Ascending aorta (tissue), 2 donors: Measurements from ENCODE around the gene ARHGEF4. TPM values are rescaled to one million over a fixed set of nuclear protein-coding genes. Genes with fewer than 3 reads are reported as not detected.

Experiments used
- DNase-seq, 2 donors: peaks; one replicate each; pipeline ENCODE4 v3.0.0-alpha.2; 2019; ENCODE audit warnings: low spot score in 2 of 2
- H3K27ac ChIP-seq, 2 donors: fragments of 200-600 bp; sonication (generic); one replicate each; pipeline ENCODE4 v1.5.1; 2016 to 2017; ENCODE audit warnings: mild to moderate bottlenecking in 1 of 2
- H3K27me3 ChIP-seq: fragments of 200-600 bp; sonication (generic); one replicate; pipeline ENCODE4 v1.5.1; 2017
- H3K36me3 ChIP-seq, 2 donors: fragments of 200-600 bp; sonication (generic); one replicate each; pipeline ENCODE4 v1.5.1; 2016
- H3K4me1 ChIP-seq, 2 donors: fragments of 200-600 bp; sonication (generic); one replicate each; pipeline ENCODE4 v1.5.1; 2016 to 2017; ENCODE audit warnings: mild to moderate bottlenecking in 1 of 2
- H3K4me3 ChIP-seq, 2 donors: fragments of 200-600 bp; sonication (generic); one replicate each; pipeline ENCODE4 v1.5.1; 2016 to 2017; ENCODE audit warnings: mild to moderate bottlenecking in 1 of 2
- H3K9me3 ChIP-seq, 2 donors: fragments of 200-600 bp; sonication (generic); one replicate each; pipeline ENCODE4 v1.5.1; 2016
- CTCF ChIP-seq, 3 experiments: fragments of 200-600 bp in 2 of 3; fragments of 450-650 bp in 1 of 3; sonication (generic) in 2 of 3; IDR thresholded peaks; one replicate each; pipeline ENCODE4 v1.5.1; 2016 to 2019; ENCODE audit warnings: antibody characterized with exemption in 3 of 3, mild to moderate bottlenecking in 1 of 3, moderate library complexity in 1 of 3
- intact Hi-C: fragments of 100-400 bp; cut with DNase I; formaldehyde crosslinking; loops from one replicate; pipeline ENCODE4 v1.15.1; 2023
- total RNA-seq: library from RNA; depleted of rRNA; stranded (reverse); fragments of >200 nt; gene quantifications from one replicate; pipeline ENCODE4 v1.1.0, GENCODE V29; 2016

ARHGEF4 gene
- total RNA-seq, 1 donor from 2014 or later = 9.6 TPM

DNA sequence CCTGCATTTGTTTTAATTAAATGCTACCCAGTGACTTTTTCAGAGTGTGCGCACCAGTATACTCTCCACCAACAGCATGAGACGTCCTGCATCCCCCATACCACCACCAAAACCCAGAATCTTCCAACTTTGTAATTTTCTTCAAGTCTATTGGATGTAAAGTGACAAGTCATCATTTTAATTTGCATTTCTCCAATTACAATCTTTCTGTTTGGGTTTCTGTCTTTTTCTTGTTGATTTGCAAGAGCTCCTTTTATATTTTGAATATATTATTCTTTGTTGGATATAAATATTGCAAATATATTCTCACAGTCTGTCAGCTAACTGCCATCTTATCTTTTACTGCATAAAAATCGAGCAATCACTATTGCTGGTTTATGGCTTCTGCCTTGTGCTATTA lies 160.0 kb downstream of the ARHGEF4 start:
- intact Hi-C loops = no loop called here
- H3K9me3 ChIP-seq = no peaks in the 10 kb centered on the region
- no peaks in the 10 kb centered on the region for H3K27me3 ChIP-seq
- DNase-seq = no peak
- no peak for TF ChIP-seq CTCF (IDR thresholded peaks at IDR 0.05)
- no peak overlapping the region for H3K27ac ChIP-seq
- no peaks in the 10 kb centered on the region for H3K36me3 ChIP-seq
- H3K4me1 ChIP-seq = no peaks in the 10 kb centered on the region
- H3K4me3 ChIP-seq = no peak overlapping the region

DNA sequence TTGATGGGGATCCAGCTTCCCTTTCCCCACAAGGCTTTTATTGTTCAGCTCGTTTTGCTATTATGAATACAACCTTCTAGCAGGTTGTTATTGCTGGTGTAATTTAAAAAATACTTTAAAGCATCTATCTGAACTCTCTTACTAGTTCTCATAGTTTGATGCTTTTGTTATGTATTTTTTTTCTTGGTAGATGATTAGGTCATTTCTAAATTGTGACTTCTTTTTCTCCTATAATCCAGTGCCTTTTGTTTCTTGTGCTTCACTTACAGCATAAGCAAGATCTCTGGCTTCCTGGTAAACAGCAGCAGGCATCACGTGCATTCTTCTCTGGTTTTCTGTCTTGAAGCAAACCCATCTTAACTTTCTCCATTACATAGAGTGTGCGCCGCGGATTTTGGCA lies 160.5 kb downstream of the ARHGEF4 start:
- Histone ChIP-seq H3K4me1 (no peaks in the 10 kb centered on the region), H3K36me3 (no peaks in the 10 kb centered on the region), H3K9me3 (no peaks in the 10 kb centered on the region), H3K4me3 (no peak overlapping the region), H3K27me3 (no peaks in the 10 kb centered on the region), H3K27ac (no peak overlapping the region)
- DNase-seq = no peak
- intact Hi-C loops = no loop called here
- TF ChIP-seq CTCF (IDR thresholded peaks at IDR 0.05) = no peak

GRCh38 chr2:130998561-130998960 lies 161.8 kb downstream of the ARHGEF4 start:
- Histone ChIP-seq H3K4me3 (no peak overlapping the region), H3K27ac (no peak overlapping the region), H3K4me1 (no peaks in the 10 kb centered on the region), H3K9me3 (no peaks in the 10 kb centered on the region), H3K36me3 (no peaks in the 10 kb centered on the region), H3K27me3 (no peaks in the 10 kb centered on the region)
- intact Hi-C loops = no loop called here
- no peak for TF ChIP-seq CTCF (IDR thresholded peaks at IDR 0.05)
- no peak for DNase-seq

DNA sequence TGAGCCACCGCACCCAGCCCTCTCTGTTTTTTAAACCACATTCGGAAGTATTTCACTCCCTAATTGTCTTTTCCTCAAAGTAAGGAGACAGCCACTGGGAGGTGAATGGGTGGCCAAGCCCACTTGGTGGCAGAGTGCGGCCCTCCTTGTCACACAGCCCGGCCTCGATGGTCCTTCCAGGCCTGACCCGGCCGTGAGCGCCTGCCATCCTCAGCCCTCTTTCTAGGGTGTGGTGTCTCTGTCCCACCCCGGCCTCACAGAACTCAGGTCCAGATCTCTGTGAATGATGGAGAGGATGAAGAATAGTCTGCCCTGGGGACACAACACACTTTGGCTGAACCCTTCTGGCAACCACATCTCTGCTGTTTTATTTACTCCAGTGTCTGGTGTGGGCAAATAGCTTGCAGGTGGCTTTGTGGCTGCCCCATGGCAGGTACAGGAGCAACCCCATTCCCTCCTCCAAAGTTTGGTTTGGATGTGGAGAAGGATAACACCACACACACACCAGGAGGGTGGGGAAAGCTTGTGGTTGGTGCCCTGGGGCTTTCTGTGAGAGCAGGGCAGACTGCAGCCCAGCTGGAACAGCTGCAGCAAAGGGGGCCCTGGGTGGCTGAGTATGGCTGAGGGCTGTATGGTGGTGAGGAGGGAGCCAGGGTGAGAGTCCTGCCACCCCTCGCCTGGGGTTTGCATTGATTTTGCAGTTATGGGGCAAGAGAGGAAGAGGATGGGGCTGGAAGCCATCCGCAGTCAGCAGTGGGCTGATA lies 167.9 kb downstream of the ARHGEF4 start:
- Histone ChIP-seq H3K4me3 (no peak overlapping the region), H3K9me3 (no peaks in the 10 kb centered on the region), H3K27me3 (no peaks in the 10 kb centered on the region), H3K4me1 (no peaks in the 10 kb centered on the region), H3K36me3 (no peaks in the 10 kb centered on the region), H3K27ac (no peak overlapping the region)
- intact Hi-C loops = no loop called here
- no peak for DNase-seq
- no peak for TF ChIP-seq CTCF (IDR thresholded peaks at IDR 0.05)

- Histone ChIP-seq H3K27ac (no peak overlapping the region), H3K4me3 (no peak overlapping the region), H3K36me3 (no peaks in the 10 kb centered on the region), H3K27me3 (no peaks in the 10 kb centered on the region), H3K4me1 (no peaks in the 10 kb centered on the region), H3K9me3 (no peaks in the 10 kb centered on the region)
- intact Hi-C loops = no loop called here
- TF ChIP-seq CTCF (IDR thresholded peaks at IDR 0.05) = no peak
- no peak for DNase-seq
Measured at GRCh38 chr2:131005216-131005935, 168.7 kb downstream of the ARHGEF4 start.
